ENCODE measurements around the gene VPS26C. TPM values are rescaled to one million over a fixed set of nuclear protein-coding genes. Genes with fewer than 3 reads are reported as not detected.

Gene VPS26C
- total and polyA plus RNA-seq, 2 of the 13 experiments (the other 11 are each of a cell fraction or from before 2014, with no cell fraction given), result 30.3 to 39.7 TPM

DNA sequence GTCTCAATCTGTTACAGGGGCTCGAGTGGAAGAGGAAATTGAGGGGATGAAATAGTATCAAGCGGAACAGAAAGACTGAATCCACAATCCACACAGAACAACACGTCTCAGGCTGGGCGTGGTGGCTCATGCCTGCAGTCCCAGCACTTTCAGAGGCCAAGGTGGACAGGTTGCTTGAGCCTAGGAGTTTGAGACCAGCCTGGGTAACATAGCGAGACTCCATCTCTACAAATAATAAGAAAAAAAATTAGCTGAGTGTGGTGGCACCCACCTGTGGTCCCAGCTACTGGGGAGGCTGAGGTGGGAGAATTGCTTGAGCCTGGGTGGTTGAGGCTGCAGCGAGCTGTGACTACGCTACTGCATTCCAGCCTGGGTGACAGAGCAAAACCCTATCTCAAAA lies 25.7 kb downstream of the VPS26C start (continued):
- TF ChIP-seq LCORL (IDR thresholded peaks at IDR 0.05) (no peak), LCORL (CRISPR knock-in tag; IDR thresholded peaks at IDR 0.05) (no peak), ZNF205 (CRISPR knock-in tag; IDR thresholded peaks at IDR 0.05) (no peak), ZNF274 (CRISPR knock-in tag; IDR thresholded peaks at IDR 0.05) (no peak), ATF1 (CRISPR knock-in tag; IDR thresholded peaks at IDR 0.05) (no peak)

DNA sequence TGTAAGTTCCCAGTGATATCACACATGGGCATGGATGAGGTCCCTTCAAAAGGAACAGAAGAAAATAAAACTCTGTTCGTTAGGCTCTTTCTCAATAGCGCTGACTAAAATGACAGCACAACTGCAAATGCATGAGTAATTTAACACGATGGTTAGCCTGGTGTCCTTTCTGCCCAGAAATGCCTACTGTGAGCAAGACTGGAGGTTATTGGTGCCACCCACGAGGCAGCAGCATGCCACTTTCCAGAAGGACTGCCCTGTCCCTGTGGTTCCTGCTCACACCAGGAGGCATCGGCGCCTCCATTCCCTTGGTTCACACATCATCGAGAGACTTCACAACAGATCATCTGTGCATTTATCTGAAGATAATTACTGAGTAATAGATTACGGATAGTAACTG lies 26.2 kb downstream of the VPS26C start:
- DNase-seq (ENCODE audit: low spot score), result no peak
- Histone ChIP-seq H3K27ac (ENCODE audit: extremely low read length, insufficient read depth, low read length) (no peak overlapping the region), H3K36me3 (replicated peaks in 1 of 2; ENCODE audit: control insufficient read depth in 1 of 2, insufficient read depth in 2 of 2, low read length in 2 of 2) (peaks cover 2 to 40% of the 10 kb centered on the region in 2 experiments; a peak in 3 of 5 replicates), H3K27me3 (ENCODE audit: control insufficient read depth in 1 of 2, insufficient read depth in 2 of 2, low read length in 2 of 2) (no peaks in the 10 kb centered on the region), H3K4me1 (ENCODE audit: insufficient read depth, low read length) (no peaks in the 10 kb centered on the region), H3K4me2 (ENCODE audit: low read depth, low read length) (no peak overlapping the region), H3K79me2 (ENCODE audit: insufficient read depth, low read length) (peaks cover 22% of the 10 kb centered on the region), H3K9me3 (ENCODE audit: low read length) (no peaks in the 10 kb centered on the region), H3K9ac (ENCODE audit: insufficient read depth, low read depth, low read length) (no peak overlapping the region), H3K4me3 (replicated peaks in 1 of 3; ENCODE audit: insufficient read depth in 1 of 3, low read depth in 2 of 3, low read length in 3 of 3) (no peak overlapping the region), H2AFZ (ENCODE audit: low read length) (no peak overlapping the region), H4K20me1 (ENCODE audit: insufficient read depth, low read length) (no peaks in the 10 kb centered on the region)
- no TSS peak for BruUV-seq (replicated peaks)
- WGBS (ENCODE audit: low lambda C conversion rate), result 97% methylated on average over 8 of the region's 8 CpGs
- TF ChIP-seq ZNF878 (CRISPR knock-in tag; IDR thresholded peaks at IDR 0.05) (no peak), ZNF296 (CRISPR knock-in tag; conservative IDR thresholded peaks at IDR 0.05) (no peak), GPN1 (CRISPR knock-in tag; IDR thresholded peaks at IDR 0.05; ENCODE audit: borderline replicate concordance) (no peak), ZMYM2 (CRISPR knock-in tag; IDR thresholded peaks at IDR 0.05) (no peak), ZNF124 (CRISPR knock-in tag; IDR thresholded peaks at IDR 0.05) (no peak), ZNF891 (CRISPR knock-in tag; IDR thresholded peaks at IDR 0.05) (no peak), SMARCC2 (IDR thresholded peaks at IDR 0.05) (no peak)
- TF ChIP-seq, protein P1, sequence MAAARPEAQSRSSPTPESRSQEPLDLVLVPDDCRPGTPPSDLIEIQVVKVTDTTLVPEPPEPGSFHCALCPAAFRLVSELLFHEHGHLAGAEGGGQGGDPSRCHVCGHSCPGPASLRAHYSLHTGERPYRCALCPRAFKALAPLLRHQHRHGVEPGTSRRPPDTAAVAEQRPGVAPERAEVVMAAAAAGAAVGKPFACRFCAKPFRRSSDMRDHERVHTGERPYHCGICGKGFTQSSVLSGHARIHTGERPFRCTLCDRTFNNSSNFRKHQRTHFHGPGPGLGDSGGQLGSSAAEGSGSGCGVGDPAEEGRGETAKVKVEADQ (CRISPR knock-in tag; IDR thresholded peaks at IDR 0.05; ENCODE audit: borderline replicate concordance), result no peak
- TF ChIP-seq, protein P2, sequence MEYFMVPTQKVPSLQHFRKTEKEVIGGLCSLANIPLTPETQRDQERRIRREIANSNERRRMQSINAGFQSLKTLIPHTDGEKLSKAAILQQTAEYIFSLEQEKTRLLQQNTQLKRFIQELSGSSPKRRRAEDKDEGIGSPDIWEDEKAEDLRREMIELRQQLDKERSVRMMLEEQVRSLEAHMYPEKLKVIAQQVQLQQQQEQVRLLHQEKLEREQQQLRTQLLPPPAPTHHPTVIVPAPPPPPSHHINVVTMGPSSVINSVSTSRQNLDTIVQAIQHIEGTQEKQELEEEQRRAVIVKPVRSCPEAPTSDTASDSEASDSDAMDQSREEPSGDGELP (IDR thresholded peaks at IDR 0.05; ENCODE audit: borderline replicate concordance, low read depth), result no peak
- TF ChIP-seq, protein P3, sequence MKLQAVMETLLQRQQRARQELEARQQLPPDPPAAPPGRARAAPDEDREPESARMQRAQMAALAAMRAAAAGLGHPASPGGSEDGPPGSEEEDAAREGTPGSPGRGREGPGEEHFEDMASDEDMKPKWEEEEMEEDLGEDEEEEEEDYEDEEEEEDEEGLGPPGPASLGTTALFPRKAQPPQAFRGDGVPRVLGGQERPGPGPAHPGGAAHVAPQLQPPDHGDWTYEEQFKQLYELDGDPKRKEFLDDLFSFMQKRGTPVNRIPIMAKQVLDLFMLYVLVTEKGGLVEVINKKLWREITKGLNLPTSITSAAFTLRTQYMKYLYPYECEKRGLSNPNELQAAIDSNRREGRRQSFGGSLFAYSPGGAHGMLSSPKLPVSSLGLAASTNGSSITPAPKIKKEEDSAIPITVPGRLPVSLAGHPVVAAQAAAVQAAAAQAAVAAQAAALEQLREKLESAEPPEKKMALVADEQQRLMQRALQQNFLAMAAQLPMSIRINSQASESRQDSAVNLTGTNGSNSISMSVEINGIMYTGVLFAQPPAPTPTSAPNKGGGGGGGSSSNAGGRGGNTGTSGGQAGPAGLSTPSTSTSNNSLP (IDR thresholded peaks at IDR 0.05; ENCODE audit: low read depth, low read length), result no peak
- POLR2A ChIA-PET, result no interaction called here
- in situ Hi-C loops (cut with HindIII; ENCODE audit: extremely low pct_ligation_motif_present, low pct_unique_long_range_greater_than_20kb) (no loop called here), intact Hi-C loops (cut with micrococcal nuclease; ENCODE audit: unreplicated experiment) (no loop called here)
- FAIRE-seq, result no peak
- no peak for ATAC-seq
- CTCF ChIA-PET (ENCODE audit: low intra/inter-chr PET ratio, low total read pairs), result no interaction called here

Data from HepG2 (cell line).